Measurements from ENCODE around the gene NFRKB.

Gene NFRKB

GRCh38 chr11:129888451-129888850 lies 6.9 kb downstream of the NFRKB start:
- no peaks in the 10 kb centered on the region for H3K79me2 ChIP-seq (ENCODE audit: insufficient read depth, low read length)
- H2AFZ ChIP-seq (ENCODE audit: low read length): no peak overlapping the region
- no peaks in the 10 kb centered on the region for H3K9me2 ChIP-seq (ENCODE audit: low read depth, low read length)
- no peaks in the 10 kb centered on the region for H3K9me3 ChIP-seq (ENCODE audit: low read length)
- no peaks in the 10 kb centered on the region for H3K4me1 ChIP-seq (ENCODE audit: insufficient read depth, low read length, severe bottlenecking)
- H3K4me3 ChIP-seq (ENCODE audit: low read depth, low read length, poor library complexity, severe bottlenecking): no peak overlapping the region
- H3K36me3 ChIP-seq (ENCODE audit: insufficient read depth, low read length): peaks cover 87% of the 10 kb centered on the region
- TF ChIP-seq, protein P1, sequence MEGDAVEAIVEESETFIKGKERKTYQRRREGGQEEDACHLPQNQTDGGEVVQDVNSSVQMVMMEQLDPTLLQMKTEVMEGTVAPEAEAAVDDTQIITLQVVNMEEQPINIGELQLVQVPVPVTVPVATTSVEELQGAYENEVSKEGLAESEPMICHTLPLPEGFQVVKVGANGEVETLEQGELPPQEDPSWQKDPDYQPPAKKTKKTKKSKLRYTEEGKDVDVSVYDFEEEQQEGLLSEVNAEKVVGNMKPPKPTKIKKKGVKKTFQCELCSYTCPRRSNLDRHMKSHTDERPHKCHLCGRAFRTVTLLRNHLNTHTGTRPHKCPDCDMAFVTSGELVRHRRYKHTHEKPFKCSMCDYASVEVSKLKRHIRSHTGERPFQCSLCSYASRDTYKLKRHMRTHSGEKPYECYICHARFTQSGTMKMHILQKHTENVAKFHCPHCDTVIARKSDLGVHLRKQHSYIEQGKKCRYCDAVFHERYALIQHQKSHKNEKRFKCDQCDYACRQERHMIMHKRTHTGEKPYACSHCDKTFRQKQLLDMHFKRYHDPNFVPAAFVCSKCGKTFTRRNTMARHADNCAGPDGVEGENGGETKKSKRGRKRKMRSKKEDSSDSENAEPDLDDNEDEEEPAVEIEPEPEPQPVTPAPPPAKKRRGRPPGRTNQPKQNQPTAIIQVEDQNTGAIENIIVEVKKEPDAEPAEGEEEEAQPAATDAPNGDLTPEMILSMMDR (IDR thresholded peaks at IDR 0.05; ENCODE audit: low read length): no peak
- no peak for TF ChIP-seq EZH2 (IDR thresholded peaks at IDR 0.05; ENCODE audit: borderline replicate concordance, low read length)
- H3K27ac ChIP-seq (ENCODE audit: low read depth, low read length, poor library complexity, severe bottlenecking): no peak overlapping the region
- H3K4me2 ChIP-seq (ENCODE audit: low read length): no peak overlapping the region
- H4K20me1 ChIP-seq (ENCODE audit: insufficient read depth, low read length): no peaks in the 10 kb centered on the region
- no peak overlapping the region for H3K9ac ChIP-seq (ENCODE audit: low read length)
- no peaks in the 10 kb centered on the region for H3F3A ChIP-seq (ENCODE audit: insufficient read depth, low read length)
- H3K27me3 ChIP-seq (ENCODE audit: insufficient read depth, low read length): no peaks in the 10 kb centered on the region

DNA sequence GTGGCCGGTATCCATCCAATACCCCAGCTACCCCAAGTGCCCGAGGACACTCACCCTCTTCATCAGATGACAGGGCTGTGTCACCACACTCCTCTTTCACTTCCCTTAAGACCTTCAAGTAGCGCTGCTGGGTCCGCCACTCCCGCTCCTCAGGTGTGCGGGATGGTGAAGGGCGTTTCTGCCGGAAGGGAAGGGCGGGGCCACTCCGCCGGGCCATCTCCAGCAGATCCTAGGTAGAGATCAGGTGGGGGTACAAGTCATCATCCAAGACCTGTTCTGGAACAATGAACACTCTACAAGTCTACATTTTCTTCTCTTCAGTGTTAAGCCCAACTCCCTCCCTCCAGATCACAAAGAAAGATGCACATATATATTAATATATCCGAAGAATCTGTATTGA lies 10.0 kb downstream of the NFRKB start:
- TF ChIP-seq, protein P1 (IDR thresholded peaks at IDR 0.05; ENCODE audit: low read length): no peak
- TF ChIP-seq EZH2 (IDR thresholded peaks at IDR 0.05; ENCODE audit: borderline replicate concordance, low read length): no peak

GRCh38 chr11:129884581-129884980 lies 10.8 kb downstream of the NFRKB start:
- Histone ChIP-seq H3F3A (ENCODE audit: insufficient read depth, low read length) (no peaks in the 10 kb centered on the region), H3K9ac (ENCODE audit: low read length) (no peak overlapping the region), H4K20me1 (ENCODE audit: insufficient read depth, low read length) (no peaks in the 10 kb centered on the region), H3K79me2 (ENCODE audit: insufficient read depth, low read length) (no peaks in the 10 kb centered on the region), H3K4me2 (ENCODE audit: low read length) (no peak overlapping the region), H3K9me2 (ENCODE audit: low read depth, low read length) (no peaks in the 10 kb centered on the region), H2AFZ (ENCODE audit: low read length) (no peak overlapping the region), H3K27me3 (ENCODE audit: insufficient read depth, low read length) (no peaks in the 10 kb centered on the region), H3K4me3 (ENCODE audit: low read depth, low read length, poor library complexity, severe bottlenecking) (no peak overlapping the region), H3K4me1 (ENCODE audit: insufficient read depth, low read length, severe bottlenecking) (no peaks in the 10 kb centered on the region), H3K27ac (ENCODE audit: low read depth, low read length, poor library complexity, severe bottlenecking) (no peak overlapping the region), H3K36me3 (ENCODE audit: insufficient read depth, low read length) (peaks cover 88% of the 10 kb centered on the region), H3K9me3 (ENCODE audit: low read length) (no peaks in the 10 kb centered on the region)
- TF ChIP-seq, protein P1 (IDR thresholded peaks at IDR 0.05; ENCODE audit: low read length): no peak

More for the DNA sequence above, 10.0 kb downstream of the NFRKB start:
- Histone ChIP-seq H2AFZ (ENCODE audit: low read length) (no peak overlapping the region), H3K9me2 (ENCODE audit: low read depth, low read length) (no peaks in the 10 kb centered on the region), H3K4me1 (ENCODE audit: insufficient read depth, low read length, severe bottlenecking) (no peaks in the 10 kb centered on the region), H3K27ac (ENCODE audit: low read depth, low read length, poor library complexity, severe bottlenecking) (no peak overlapping the region), H3K9me3 (ENCODE audit: low read length) (no peaks in the 10 kb centered on the region), H3K4me2 (ENCODE audit: low read length) (no peak overlapping the region), H3K36me3 (ENCODE audit: insufficient read depth, low read length) (peaks cover 95% of the 10 kb centered on the region), H4K20me1 (ENCODE audit: insufficient read depth, low read length) (no peaks in the 10 kb centered on the region), H3K9ac (ENCODE audit: low read length) (no peak overlapping the region), H3K79me2 (ENCODE audit: insufficient read depth, low read length) (no peaks in the 10 kb centered on the region), H3F3A (ENCODE audit: insufficient read depth, low read length) (no peaks in the 10 kb centered on the region), H3K27me3 (ENCODE audit: insufficient read depth, low read length) (no peaks in the 10 kb centered on the region), H3K4me3 (ENCODE audit: low read depth, low read length, poor library complexity, severe bottlenecking) (no peak overlapping the region)
